ENCODE results near the gene ZFYVE27. TPM values are rescaled to one million over a fixed set of nuclear protein-coding genes. Genes with fewer than 3 reads are reported as not detected.
"Not testable (repeated sequence)": the region's sequence is repeated elsewhere in the genome, so short reads cannot be mapped to it uniquely, and the experiment has no call there.

The ZFYVE27 gene
- total and polyA plus RNA-seq, 12 donors: 23.6 to 45.3 (median 33.2) TPM

DNA sequence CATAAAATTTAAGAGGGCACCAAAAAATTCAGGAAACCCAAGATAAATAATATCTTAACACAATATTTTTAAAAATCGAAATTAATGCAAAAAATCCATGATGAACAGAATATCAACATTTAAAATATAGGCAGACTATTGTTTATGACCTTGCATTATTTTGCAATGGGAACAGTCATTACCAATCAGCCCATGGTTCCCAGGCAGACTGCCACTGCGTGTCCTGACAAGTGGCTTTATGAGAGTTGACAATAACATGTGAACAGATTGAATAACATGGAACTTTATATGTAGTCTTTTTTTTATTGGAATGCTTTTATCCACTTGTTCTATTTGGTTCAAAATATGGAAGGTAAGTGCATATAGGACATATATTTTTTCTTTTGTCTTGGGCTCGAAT is 46.8 kb upstream of the ZFYVE27 start:
- Histone ChIP-seq H3K27me3 (no peaks in the 10 kb centered on the region), H3K9me3 (replicated peaks in 1 of 3) (no peaks in the 10 kb centered on the region), H3K4me3 (no peak overlapping the region), H3K36me3 (replicated peaks in 1 of 2) (no peaks in the 10 kb centered on the region), H3K4me1 (replicated peaks in 1 of 2) (peaks cover 30 to 40% of the 10 kb centered on the region in 2 donors), H3K27ac (peak overlapping the region in 2 of 5 donors; percentile 94 to 97)
- WGBS, 4 donors: 75 to 86% (median 83%) methylated on average over 3 of the region's 3 CpGs
- no peak for TF ChIP-seq POLR2A (IDR thresholded peaks at IDR 0.05)
- TF ChIP-seq, protein P1, sequence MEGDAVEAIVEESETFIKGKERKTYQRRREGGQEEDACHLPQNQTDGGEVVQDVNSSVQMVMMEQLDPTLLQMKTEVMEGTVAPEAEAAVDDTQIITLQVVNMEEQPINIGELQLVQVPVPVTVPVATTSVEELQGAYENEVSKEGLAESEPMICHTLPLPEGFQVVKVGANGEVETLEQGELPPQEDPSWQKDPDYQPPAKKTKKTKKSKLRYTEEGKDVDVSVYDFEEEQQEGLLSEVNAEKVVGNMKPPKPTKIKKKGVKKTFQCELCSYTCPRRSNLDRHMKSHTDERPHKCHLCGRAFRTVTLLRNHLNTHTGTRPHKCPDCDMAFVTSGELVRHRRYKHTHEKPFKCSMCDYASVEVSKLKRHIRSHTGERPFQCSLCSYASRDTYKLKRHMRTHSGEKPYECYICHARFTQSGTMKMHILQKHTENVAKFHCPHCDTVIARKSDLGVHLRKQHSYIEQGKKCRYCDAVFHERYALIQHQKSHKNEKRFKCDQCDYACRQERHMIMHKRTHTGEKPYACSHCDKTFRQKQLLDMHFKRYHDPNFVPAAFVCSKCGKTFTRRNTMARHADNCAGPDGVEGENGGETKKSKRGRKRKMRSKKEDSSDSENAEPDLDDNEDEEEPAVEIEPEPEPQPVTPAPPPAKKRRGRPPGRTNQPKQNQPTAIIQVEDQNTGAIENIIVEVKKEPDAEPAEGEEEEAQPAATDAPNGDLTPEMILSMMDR (IDR thresholded peaks at IDR 0.05): no peak
- DNase-seq: peak in 2 of 7 donors; percentile 48 to 66
- intact Hi-C loops (cut with DNase I): no loop called here

DNA sequence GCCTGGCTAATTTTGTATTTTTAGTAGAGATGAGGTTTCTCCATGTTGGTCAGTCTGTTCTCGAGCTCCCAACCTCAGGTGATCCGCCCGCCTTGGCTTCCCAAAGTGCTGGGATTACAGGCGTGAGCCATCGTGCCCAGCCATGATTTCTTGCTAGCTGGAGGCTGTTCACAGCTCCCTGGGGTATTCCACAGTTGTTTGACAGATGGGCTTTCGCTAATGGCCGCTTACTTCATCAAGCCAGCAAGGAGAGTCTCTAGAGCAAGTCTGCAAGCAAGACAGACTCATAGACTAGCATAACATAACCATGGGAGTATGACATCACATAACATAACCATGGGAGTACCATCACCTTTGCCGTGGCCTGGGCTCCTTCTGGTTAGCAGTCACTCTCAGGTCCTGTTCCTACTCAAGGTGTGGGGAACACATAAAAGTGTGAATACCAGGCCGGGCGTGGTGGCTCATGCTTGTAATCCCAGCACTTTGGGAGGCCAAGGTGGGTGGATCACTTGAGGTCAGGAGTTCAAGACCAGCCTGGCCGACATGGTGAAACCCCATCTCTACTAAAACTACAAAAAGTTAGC is 38.8 kb upstream of the ZFYVE27 start:
- not testable (repeated sequence) for H3K27ac ChIP-seq; DNase-seq; H3K9me3 ChIP-seq (replicated peaks in 1 of 3); H3K4me3 ChIP-seq; H3K27me3 ChIP-seq; H3K4me1 ChIP-seq (replicated peaks in 1 of 2); H3K36me3 ChIP-seq (replicated peaks in 1 of 2)
- intact Hi-C loops (cut with DNase I): loop anchor here in 1 of 2 donors (5.0 kb wide), 1 partner anchor 34 kb away; no protein-coding TSS in a partner anchor
- WGBS, 4 donors: 86 to 89% (median 86%) methylated on average over 9 to 11 of the region's 11 CpGs

DNA sequence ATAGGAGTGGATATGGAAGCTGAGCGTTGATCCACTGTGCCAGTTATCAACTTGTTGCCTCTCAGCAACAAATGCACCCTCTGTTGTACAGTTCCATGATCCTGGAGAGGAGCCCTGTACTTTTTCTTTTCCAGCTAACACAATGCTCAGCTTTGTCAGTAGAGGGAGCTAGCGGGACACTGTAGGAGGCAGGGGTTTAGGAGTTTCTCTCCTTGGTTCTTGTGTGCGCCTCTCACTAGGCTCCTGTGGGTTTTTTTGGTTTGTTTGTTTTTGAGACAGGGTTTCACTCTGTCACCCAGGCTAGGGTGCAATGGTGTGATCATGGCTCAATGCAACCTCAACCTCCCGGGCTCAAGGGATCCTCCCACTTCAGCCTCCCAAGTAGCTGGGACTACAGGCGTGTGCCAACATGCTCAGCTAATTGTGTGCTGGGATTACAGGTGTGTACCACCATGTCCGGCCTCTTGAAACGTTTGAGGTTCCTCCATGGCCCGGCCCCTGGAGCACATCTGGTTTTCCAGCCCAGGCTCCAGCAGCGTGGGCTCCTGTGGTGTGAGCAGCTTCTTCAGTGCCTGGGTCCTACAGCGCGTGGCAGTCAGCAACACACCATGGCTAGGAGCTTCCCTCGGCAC is 35.4 kb upstream of the ZFYVE27 start:
- Histone ChIP-seq H3K9me3 (replicated peaks in 1 of 3) (no peaks in the 10 kb centered on the region), H3K27ac (no peak overlapping the region), H3K4me1 (replicated peaks in 1 of 2) (no peaks in the 10 kb centered on the region), H3K36me3 (replicated peaks in 1 of 2) (no peaks in the 10 kb centered on the region), H3K27me3 (no peaks in the 10 kb centered on the region), H3K4me3 (no peak overlapping the region)
- DNase-seq: peak; percentile 52 to 76 (median 68)
- intact Hi-C loops (cut with DNase I): no loop called here
- WGBS, 4 donors: 45 to 48% (median 48%) methylated on average over 8 to 12 of the region's 12 CpGs
- no peak for TF ChIP-seq POLR2A (IDR thresholded peaks at IDR 0.05)
- TF ChIP-seq, protein P1 (IDR thresholded peaks at IDR 0.05): peak; percentile 69 to 89 (median 79)

DNA sequence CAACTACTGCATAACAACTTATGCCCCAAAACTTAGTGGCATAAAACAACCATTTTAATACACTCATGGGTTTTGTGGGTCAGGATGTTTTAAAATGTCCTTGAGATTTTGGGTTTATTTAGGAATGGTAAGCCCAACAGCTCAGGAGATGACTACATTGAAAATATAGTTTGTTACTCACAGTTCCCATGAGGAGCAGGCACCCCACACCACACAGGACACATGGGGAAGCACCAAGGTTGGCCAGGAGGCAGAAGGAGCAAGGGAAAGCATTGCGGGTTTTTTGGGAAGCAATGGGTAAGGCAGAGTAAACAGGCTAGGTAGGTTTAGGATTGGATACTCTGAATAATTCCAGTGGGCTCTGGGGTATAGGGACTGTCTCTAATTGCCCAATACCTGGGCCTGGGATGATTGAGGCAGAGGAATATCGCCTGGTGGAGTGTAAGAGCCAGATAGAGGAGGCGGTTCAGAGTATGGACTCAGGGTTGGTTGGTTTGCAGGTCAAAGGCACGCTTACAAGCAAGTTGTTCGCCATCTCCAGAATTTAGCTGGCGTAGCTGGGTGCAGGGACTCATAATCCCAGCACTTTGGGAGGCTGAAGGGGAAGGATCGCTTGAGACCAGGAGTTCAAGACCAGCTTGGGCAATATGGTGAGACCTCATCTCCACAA is 33.4 kb upstream of the ZFYVE27 start:
- Histone ChIP-seq H3K4me1 (replicated peaks in 1 of 2) (no peaks in the 10 kb centered on the region), H3K36me3 (replicated peaks in 1 of 2) (no peaks in the 10 kb centered on the region), H3K27me3 (no peaks in the 10 kb centered on the region), H3K9me3 (replicated peaks in 1 of 3) (no peaks in the 10 kb centered on the region), H3K27ac (no peak overlapping the region), H3K4me3 (no peak overlapping the region)
- no peak for TF ChIP-seq POLR2A (IDR thresholded peaks at IDR 0.05)
- TF ChIP-seq, protein P1 (IDR thresholded peaks at IDR 0.05): no peak
- 79 to 90% (median 88%) methylated on average over 7 of the region's 7 CpGs for WGBS, 4 donors
- intact Hi-C loops (cut with DNase I): no loop called here
- no peak for DNase-seq

All from adrenal gland (tissue), 12 donors.